ENCODE results near the gene NACAD. TPM values are rescaled to one million over a fixed set of nuclear protein-coding genes. Genes with fewer than 3 reads are reported as not detected.
A peak's percentile ranks its signal among the peaks of the same experiment; 100 is the strongest.

The NACAD gene
- total and polyA plus RNA-seq, 8 donors: 2.0 to 10.9 (median 9.3) TPM

- intact Hi-C loops (cut with DNase I): no loop called here
These were observed 56.3 kb downstream of the NACAD start for GRCh38 chr7:45032421-45032820.

GRCh38 chr7:45031829-45032228 lies 56.9 kb downstream of the NACAD start:
- intact Hi-C loops (cut with DNase I): no loop called here
- Histone ChIP-seq H3K9me3 (no peaks in the 10 kb centered on the region), H3K27ac (no peak overlapping the region), H3K4me3 (no peak overlapping the region), H3K36me3 (peaks cover 0 to 9% of the 10 kb centered on the region in 2 donors), H3K4me1 (peaks cover 2 to 73% of the 10 kb centered on the region in 2 donors), H3K27me3 (no peaks in the 10 kb centered on the region)
- DNase-seq: no peak
- peak; percentile 64 for ATAC-seq
- no peak for TF ChIP-seq CTCF (IDR thresholded peaks at IDR 0.05)

More at GRCh38 chr7:45032421-45032820, 56.3 kb downstream of the NACAD start:
- H3K36me3 ChIP-seq: peaks cover 0 to 6% of the 10 kb centered on the region in 2 donors
- no peaks in the 10 kb centered on the region for H3K9me3 ChIP-seq
- TF ChIP-seq CTCF (IDR thresholded peaks at IDR 0.05): no peak
- peaks cover 2 to 72% of the 10 kb centered on the region in 2 donors for H3K4me1 ChIP-seq
- H3K4me3 ChIP-seq: no peak overlapping the region
- H3K27me3 ChIP-seq: no peaks in the 10 kb centered on the region
- ATAC-seq (no peak), DNase-seq (no peak)
- no peak overlapping the region for H3K27ac ChIP-seq

Other genes with a start within 250 kb of the NACAD start
- 100 to 1,000 TPM; 113 to 182 TPM for gene H2AZ2, start 240.9 kb downstream of the NACAD start, total RNA-seq
- gene H2AZ2, start 240.9 kb downstream of the NACAD start, polyA plus RNA-seq (ENCODE audit: insufficient read length in 6 of 6): 100 to 1,000 TPM; 226 to 286 (median 229) TPM
- 10 to 100 TPM; 23.5 to 26.3 TPM for gene PURB, start 203.4 kb downstream of the NACAD start, total RNA-seq
- gene PURB, start 203.4 kb downstream of the NACAD start, polyA plus RNA-seq (ENCODE audit: insufficient read length in 6 of 6): 10 to 100 TPM; 33.7 to 38.7 (median 36.4) TPM
- 10 to 100 TPM; 23.9 to 40.9 TPM for gene MYO1G, start 110.0 kb downstream of the NACAD start, total RNA-seq
- gene MYO1G, start 110.0 kb downstream of the NACAD start, polyA plus RNA-seq (ENCODE audit: insufficient read length in 6 of 6): 1 to 10 TPM; 1.1 to 1.7 (median 1.5) TPM
- 10 to 100 TPM; 43.4 to 50.1 TPM for gene CCM2, start 88.8 kb downstream of the NACAD start, total RNA-seq
- 10 to 100 TPM; 23.0 to 31.2 (median 28.1) TPM for gene CCM2, start 88.8 kb downstream of the NACAD start, polyA plus RNA-seq (ENCODE audit: insufficient read length in 6 of 6)
- 10 to 100 TPM; 41.8 to 72.5 TPM for gene TBRG4, start 22.7 kb upstream of the NACAD start, total RNA-seq
- 10 to 100 TPM; 37.1 to 52.6 (median 45.7) TPM for gene TBRG4, start 22.7 kb upstream of the NACAD start, polyA plus RNA-seq (ENCODE audit: insufficient read length in 6 of 6)
- 10 to 100 TPM; 78.0 to 89.9 TPM for gene RAMP3, start 68.8 kb upstream of the NACAD start, total RNA-seq
- 10 to 100 TPM; 12.5 to 28.1 (median 20.4) TPM for gene RAMP3, start 68.8 kb upstream of the NACAD start, polyA plus RNA-seq (ENCODE audit: insufficient read length in 6 of 6)

All from left lung (tissue), 10 donors.